Lung microvascular endothelial cell (primary cell): ENCODE data around the gene CERKL. TPM values are rescaled to one million over a fixed set of nuclear protein-coding genes. Genes with fewer than 3 reads are reported as not detected.
A peak's percentile ranks its signal among the peaks of the same experiment; 100 is the strongest.

Experiments used
- DNase-seq, 2 donors: peaks; one replicate each; pipeline versions ENCODE4 v3.0.0 to v3.0.0-alpha.2; 2010; ENCODE audit warnings: low read depth in 2 of 2
- total RNA-seq: library from RNA; depleted of rRNA; stranded (reverse); fragments of >200 nt; gene quantifications from 2 replicates; pipeline ENCODE4 v1.2.1, GENCODE V29; 2014

The CERKL gene
- total RNA-seq, 1 donor from 2014 or later: not detected

DNA sequence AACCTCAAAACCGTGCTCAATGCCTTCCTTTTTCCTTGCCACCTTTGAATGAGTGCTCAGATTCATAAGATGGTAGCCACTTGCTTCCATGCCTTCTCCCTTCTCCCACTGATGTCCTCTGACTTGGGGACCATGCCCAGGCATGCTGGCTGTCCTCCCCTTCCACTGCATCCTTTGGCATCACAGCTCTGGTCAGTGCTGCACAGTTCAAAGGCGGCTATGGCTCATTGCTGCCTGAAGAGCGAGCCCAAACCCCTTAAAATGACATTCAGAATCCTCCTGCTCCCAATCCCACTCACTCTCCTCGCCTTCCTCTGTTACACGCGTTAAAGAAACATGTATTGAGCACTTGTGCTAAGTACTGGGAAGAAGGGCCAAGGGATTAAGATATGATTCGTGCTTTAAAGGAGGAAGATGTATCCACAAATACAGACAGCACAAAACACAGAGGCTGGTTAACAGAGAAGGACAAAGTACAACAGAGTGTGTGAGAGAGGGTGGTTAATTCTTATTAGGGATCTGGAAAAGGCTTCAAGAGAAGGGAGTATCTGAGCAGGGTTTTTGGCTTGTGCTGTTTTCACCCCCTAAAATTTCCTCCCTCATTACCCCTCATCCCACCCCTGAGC lies 81.8 kb downstream of the CERKL start:
- DNase-seq: no peak

GRCh38 chr2:181574321-181574720 lies 82.6 kb downstream of the CERKL start:
- DNase-seq: no peak

GRCh38 chr2:181573140-181573736 lies 83.7 kb downstream of the CERKL start:
- DNase-seq: peak; percentile 48 to 52

DNA sequence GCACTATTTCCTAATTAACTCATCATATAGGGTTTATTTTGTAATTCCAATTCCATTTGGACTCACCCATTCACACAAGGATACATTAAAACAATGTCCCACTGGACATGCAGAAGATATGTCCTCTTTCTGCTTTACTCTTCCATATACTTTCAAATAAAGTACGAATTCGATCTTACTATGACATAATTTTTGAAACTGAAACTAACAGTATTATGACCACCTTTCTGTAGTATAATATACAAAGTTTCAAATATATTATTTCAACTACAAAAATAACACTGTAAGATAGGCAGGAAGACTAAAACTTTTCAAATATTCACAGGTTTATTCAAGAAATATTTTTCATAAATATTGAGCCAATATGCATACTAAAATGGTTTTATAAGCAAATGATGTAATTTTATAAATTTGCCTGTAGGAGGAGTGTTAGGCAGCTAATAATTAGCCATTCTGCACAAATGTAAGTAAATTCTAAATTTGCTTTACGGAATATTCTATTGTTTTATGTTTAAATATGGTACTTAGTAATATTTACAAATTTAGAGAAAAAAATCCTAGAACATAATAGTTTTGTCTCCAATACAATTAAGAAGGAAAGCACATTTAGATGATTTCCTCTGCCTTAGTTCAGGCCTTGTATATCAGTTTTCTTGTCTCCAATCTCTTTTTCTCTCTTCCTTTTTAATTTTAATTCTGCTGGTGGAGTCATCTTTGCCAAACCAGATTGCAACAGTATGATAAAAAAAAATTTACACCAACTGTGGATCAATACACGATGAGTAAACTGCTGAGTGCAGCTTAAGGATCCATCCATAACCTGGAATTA lies 85.9 kb downstream of the CERKL start:
- DNase-seq: peak; percentile 19 to 27

- DNase-seq: no peak
Measured at GRCh38 chr2:181570059-181570458, 86.8 kb downstream of the CERKL start.

DNA sequence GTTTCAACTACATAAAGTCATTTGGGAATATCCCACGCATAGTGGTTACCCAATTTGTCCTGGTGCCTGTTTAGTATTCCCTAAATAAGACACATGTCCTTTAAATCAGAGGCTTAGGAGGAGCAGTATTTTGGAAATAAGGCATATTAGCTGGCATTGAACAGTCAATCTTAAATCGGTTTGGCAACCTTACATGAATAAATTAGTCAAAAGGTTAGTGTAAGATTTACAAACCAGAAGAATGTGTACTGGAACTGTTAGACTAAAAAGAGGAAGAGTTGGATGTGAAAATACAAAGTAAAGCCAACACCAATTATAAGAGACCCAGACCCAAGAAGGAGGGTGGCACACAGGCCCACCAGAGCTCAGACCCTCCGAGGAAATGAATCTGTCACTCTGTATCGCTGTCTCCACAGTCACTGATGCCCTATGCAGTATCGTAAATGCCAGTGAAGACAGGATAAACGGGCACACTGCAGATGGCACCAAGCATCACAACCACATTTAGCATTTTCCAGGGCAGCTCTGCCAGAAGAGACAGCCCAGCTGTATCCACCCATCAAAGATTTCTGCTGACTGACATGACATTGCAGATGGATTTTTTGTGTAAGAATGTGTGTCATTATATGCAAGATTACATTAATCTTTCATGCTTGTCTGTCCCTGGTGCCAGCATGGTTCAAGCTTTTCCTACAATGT lies 90.4 kb downstream of the CERKL start:
- DNase-seq: no peak

- no peak for DNase-seq
Measured at GRCh38 chr2:181563101-181563692, 93.7 kb downstream of the CERKL start.

- no peak for DNase-seq
Measured at GRCh38 chr2:181558371-181558770, 98.5 kb downstream of the CERKL start.

- no peak for DNase-seq
Measured at GRCh38 chr2:181554061-181554830, 102.7 kb downstream of the CERKL start.

DNA sequence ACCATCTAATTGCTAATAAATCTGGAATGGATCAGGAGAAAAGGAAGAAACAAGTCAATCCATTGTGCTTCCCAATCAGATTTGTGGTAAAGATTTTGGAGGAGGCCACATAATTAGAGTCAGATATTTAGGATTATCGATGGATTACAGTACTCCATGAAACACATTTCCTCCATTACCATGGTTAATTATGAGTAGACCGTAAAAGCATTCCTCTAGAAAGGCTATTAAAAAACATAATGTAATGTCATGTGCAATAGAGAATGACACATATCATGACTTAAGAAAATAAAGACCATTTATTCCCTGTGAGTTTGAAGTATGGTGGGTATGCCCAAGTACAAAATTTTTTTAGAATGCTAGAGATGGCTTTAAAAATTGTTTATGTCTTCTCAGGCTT lies 103.7 kb downstream of the CERKL start:
- no peak for DNase-seq

- DNase-seq: no peak
Measured at GRCh38 chr2:181552808-181553207, 104.1 kb downstream of the CERKL start.

- no peak for DNase-seq
Measured at GRCh38 chr2:181546086-181546485, 110.8 kb downstream of the CERKL start.

DNA sequence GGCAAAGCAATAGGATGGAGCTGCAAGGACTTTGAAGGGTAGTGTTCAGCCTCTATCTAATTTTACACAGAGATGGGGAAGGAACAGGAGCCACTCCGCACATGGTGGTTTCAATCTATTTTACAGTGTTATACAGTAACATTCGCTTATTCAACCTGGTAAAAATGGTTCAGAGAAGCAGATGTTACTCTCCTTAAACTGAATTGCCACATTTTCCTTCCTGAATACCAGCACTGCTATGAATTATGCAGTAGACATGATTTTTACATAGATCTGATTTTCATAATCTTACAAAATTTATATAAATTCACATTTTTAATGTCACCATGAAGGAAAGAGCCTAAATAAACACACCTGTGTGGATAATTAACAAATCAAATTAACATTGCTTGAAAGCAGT lies 114.7 kb downstream of the CERKL start:
- DNase-seq: no peak

- DNase-seq: no peak
Measured at GRCh38 chr2:181540421-181540820, 116.5 kb downstream of the CERKL start.

GRCh38 chr2:181536730-181537129 lies 120.2 kb downstream of the CERKL start:
- no peak for DNase-seq

DNA sequence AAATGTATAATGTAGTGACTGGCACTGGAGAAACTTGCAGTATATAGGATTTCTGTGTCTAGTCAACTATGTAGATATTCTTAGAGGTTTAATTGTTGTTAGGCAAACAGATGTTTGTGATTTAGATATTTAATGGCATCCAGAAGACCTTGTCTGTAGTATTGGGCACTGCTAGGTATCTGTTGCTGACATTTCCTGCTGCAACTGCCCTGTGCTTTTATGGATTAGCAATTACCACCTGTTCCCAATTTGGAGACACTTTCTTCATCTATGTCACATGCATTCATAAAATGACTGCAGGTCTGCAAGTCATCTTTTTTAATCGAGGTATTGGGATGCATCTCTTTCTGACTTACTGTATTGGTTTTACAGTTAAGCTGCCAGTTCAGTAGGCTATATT lies 128.5 kb downstream of the CERKL start:
- no peak for DNase-seq

- no peak for DNase-seq
Measured at GRCh38 chr2:181527058-181527457, 129.8 kb downstream of the CERKL start.

DNA sequence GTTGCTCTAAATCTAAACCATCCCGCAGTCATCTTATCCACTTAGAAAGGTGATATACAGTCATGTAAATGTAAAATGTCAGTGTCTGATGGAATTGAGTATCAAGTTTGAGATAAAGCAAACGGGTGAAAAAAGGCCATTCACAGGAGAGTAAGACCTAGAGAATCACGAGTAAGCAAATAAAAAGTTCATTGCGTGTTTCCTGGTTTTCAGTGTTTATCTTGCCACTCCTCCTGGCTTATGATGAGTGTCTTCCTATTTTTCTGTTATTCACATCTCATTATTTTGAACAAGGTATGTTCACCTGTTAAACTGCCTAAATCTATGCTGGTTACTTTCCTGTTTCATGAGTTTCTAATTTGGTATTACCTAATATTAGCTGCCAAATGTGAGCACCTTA lies 130.9 kb downstream of the CERKL start:
- no peak for DNase-seq

- DNase-seq: no peak
Measured at GRCh38 chr2:181523756-181524155, 133.1 kb downstream of the CERKL start.

DNA sequence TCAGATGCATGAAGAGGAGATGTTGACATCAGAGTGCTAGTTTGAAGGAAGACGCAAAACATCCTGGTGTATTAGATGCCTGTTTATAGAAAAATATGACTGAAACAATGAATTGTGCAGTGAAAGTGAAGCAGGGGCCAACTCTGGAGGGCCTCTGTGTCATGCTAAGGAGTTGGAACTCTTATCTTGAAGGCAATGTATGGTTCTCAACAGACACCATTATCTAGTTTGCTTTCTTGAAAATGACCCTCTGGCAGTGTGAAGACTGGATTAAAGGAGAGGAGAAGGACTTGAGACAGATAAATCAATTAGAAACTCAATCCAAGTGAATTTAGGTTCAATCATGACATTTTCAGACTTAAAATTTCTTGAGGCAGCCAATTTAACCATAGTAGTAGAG lies 136.7 kb downstream of the CERKL start:
- no peak for DNase-seq
